H9 (cell line): ENCODE data around the gene BBS12. TPM values are rescaled to one million over a fixed set of nuclear protein-coding genes. Genes with fewer than 3 reads are reported as not detected.

Source experiments
- DNase-seq: peaks from one replicate; pipeline ENCODE4 v3.0.0-alpha.2; 2017
- H2AFZ ChIP-seq: one replicate; pipeline ENCODE4 v1.6.1; 2013; ENCODE audit warnings: mild to moderate bottlenecking, low read length, control low read depth, moderate library complexity
- H2AK5ac ChIP-seq: 2 replicates; pipeline ENCODE4 v1.6.1; 2013; ENCODE audit warnings: low read length, control low read depth, mixed read lengths; ENCODE audit not compliant: insufficient read length
- H2BK120ac ChIP-seq: one replicate; pipeline ENCODE4 v1.6.1; 2013; ENCODE audit warnings: low read depth, mild to moderate bottlenecking, low read length, control low read depth, inconsistent platforms; ENCODE audit not compliant: poor library complexity, severe bottlenecking
- H2BK12ac ChIP-seq: 2 replicates; pipeline ENCODE4 v1.6.1; 2013; ENCODE audit warnings: low read length, control low read depth, mixed read lengths, low read depth; ENCODE audit not compliant: insufficient read length
- H2BK15ac ChIP-seq: 2 replicates; pipeline ENCODE4 v1.6.1; 2013; ENCODE audit warnings: low read depth, low read length, control low read depth
- H2BK20ac ChIP-seq: one replicate; pipeline ENCODE4 v1.6.1; 2013; ENCODE audit warnings: low read depth, mild to moderate bottlenecking, low read length, control low read depth, inconsistent platforms; ENCODE audit not compliant: poor library complexity, severe bottlenecking
- H2BK5ac ChIP-seq: 2 replicates; pipeline ENCODE4 v1.6.1; 2013; ENCODE audit warnings: low read length, control low read depth, mixed read lengths; ENCODE audit not compliant: insufficient read length
- H3K14ac ChIP-seq: 2 replicates; pipeline ENCODE4 v1.6.1; 2013; ENCODE audit warnings: low read length, control low read depth; ENCODE audit not compliant: insufficient read depth
- H3K18ac ChIP-seq: 2 replicates; pipeline ENCODE4 v1.6.1; 2013; ENCODE audit warnings: low read depth, mild to moderate bottlenecking, mixed read lengths, low read length, control low read depth; ENCODE audit not compliant: insufficient read length
- H3K23ac ChIP-seq: 2 replicates; pipeline ENCODE4 v1.6.1; 2013; ENCODE audit warnings: low read length, control low read depth, mixed read lengths, low read depth; ENCODE audit not compliant: insufficient read length
- H3K23me2 ChIP-seq: 2 replicates; pipeline ENCODE4 v1.6.1; 2013; ENCODE audit warnings: low read depth, mild to moderate bottlenecking, mixed read lengths, low read length, control low read depth; ENCODE audit not compliant: insufficient read length, poor library complexity, severe bottlenecking
- H3K27ac ChIP-seq: 2 replicates; pipeline ENCODE4 v1.5.1; 2013; ENCODE audit warnings: low read length, control low read depth, mixed read lengths, low read depth; ENCODE audit not compliant: insufficient read length
- H3K27me3 ChIP-seq: 2 replicates; pipeline ENCODE4 v1.6.1; 2013; ENCODE audit warnings: low read length, control low read depth, inconsistent platforms; ENCODE audit not compliant: insufficient read depth
- H3K4ac ChIP-seq: 2 replicates; pipeline ENCODE4 v1.6.1; 2013; ENCODE audit warnings: low read depth, mild to moderate bottlenecking, control low read depth, inconsistent platforms, low read length, moderate library complexity
- H3K4me1 ChIP-seq: 2 replicates; pipeline ENCODE4 v1.6.1; 2013; ENCODE audit warnings: low read length, control low read depth, inconsistent platforms; ENCODE audit not compliant: insufficient read depth
- H3K4me2 ChIP-seq: 2 replicates; pipeline ENCODE4 v1.6.1; 2013; ENCODE audit warnings: low read length, control low read depth, mixed read lengths; ENCODE audit not compliant: insufficient read length, insufficient read depth
- H3K56ac ChIP-seq: 2 replicates; pipeline ENCODE4 v1.6.1; 2013; ENCODE audit warnings: low read depth, mild to moderate bottlenecking, mixed read lengths, low read length, control low read depth; ENCODE audit not compliant: insufficient read length
- H3K79me1 ChIP-seq: 2 replicates; pipeline ENCODE4 v1.6.1; 2013; ENCODE audit warnings: low read depth, mild to moderate bottlenecking, moderate library complexity, low read length, control low read depth, inconsistent platforms; ENCODE audit not compliant: insufficient read depth, poor library complexity, severe bottlenecking
- H3K79me2 ChIP-seq: 2 replicates; pipeline ENCODE4 v1.6.1; 2013; ENCODE audit warnings: low read length, control low read depth, inconsistent platforms; ENCODE audit not compliant: insufficient read depth
- H3K9ac ChIP-seq: 2 replicates; pipeline ENCODE4 v1.6.1; 2013; ENCODE audit warnings: low read length, control low read depth, mixed read lengths; ENCODE audit not compliant: insufficient read length; ENCODE audit errors: extremely low read depth
- H3K9me3 ChIP-seq: one replicate; pipeline ENCODE4 v1.6.1; 2013; ENCODE audit warnings: low read depth, low read length, inconsistent platforms; ENCODE audit not compliant: control insufficient read depth
- H3T11ph ChIP-seq: one replicate; pipeline ENCODE4 v1.6.1; 2013; ENCODE audit warnings: mild to moderate bottlenecking, low read length, control low read depth, inconsistent platforms
- H4K20me1 ChIP-seq: one replicate; pipeline ENCODE4 v1.6.1; 2013; ENCODE audit not compliant: control insufficient read depth, insufficient read length, insufficient read depth
- H4K5ac ChIP-seq: 2 replicates; pipeline ENCODE4 v1.6.1; 2013; ENCODE audit warnings: low read depth, mild to moderate bottlenecking, mixed read lengths, low read length, control low read depth; ENCODE audit not compliant: insufficient read length
- H4K8ac ChIP-seq: replicated peaks from 2 replicates; pipeline ENCODE4 v1.6.1; 2013; ENCODE audit warnings: low read length, control low read depth, mixed read lengths, low read depth; ENCODE audit not compliant: insufficient read length
- H4K91ac ChIP-seq: 2 replicates; pipeline ENCODE4 v1.6.1; 2013; ENCODE audit warnings: low read depth, mild to moderate bottlenecking, moderate library complexity, mixed read lengths, low read length, control low read depth; ENCODE audit not compliant: insufficient read length
- H3K27ac Mint-ChIP-seq, 3 experiments: 2 replicates in 2 of 3; 3 replicates in 1 of 3; pipeline ENCODE4 v1.8.0; 2020 to 2021; ENCODE audit warnings: mixed read lengths in 3 of 3, mild to moderate bottlenecking in 1 of 3, moderate library complexity in 1 of 3
- H3K27me3 Mint-ChIP-seq: 2 replicates; pipeline ENCODE4 v1.8.0; 2021; ENCODE audit warnings: low read depth, mild to moderate bottlenecking, moderate library complexity, mixed read lengths
- H3K36me3 Mint-ChIP-seq, 3 experiments: 2 replicates in 2 of 3; 3 replicates in 1 of 3; pipeline ENCODE4 v1.8.0; 2020 to 2021; ENCODE audit warnings: low read depth in 3 of 3, mixed read lengths in 3 of 3; ENCODE audit not compliant: insufficient read depth in 1 of 3
- H3K4me1 Mint-ChIP-seq, 2 experiments: 2 replicates each; pipeline ENCODE4 v1.8.0; 2020; ENCODE audit warnings: mixed read lengths in 2 of 2
- H3K4me3 Mint-ChIP-seq, 2 experiments: 2 replicates in 1 of 2; 3 replicates in 1 of 2; pipeline ENCODE4 v1.8.0; 2020 to 2021; ENCODE audit warnings: mild to moderate bottlenecking in 2 of 2, mixed read lengths in 2 of 2, moderate library complexity in 1 of 2
- H3K9me3 Mint-ChIP-seq, 2 experiments: 2 replicates in 1 of 2; 3 replicates in 1 of 2; pipeline ENCODE4 v1.8.0; 2020; ENCODE audit warnings: mild to moderate bottlenecking in 2 of 2, mixed read lengths in 2 of 2, moderate library complexity in 1 of 2
- CTCF ChIP-seq: fragments of 200-600 bp; sonication (generic); conservative IDR thresholded peaks from 3 replicates; pipeline ENCODE4 v1.8.0; 2021; ENCODE audit warnings: antibody characterized with exemption, mild to moderate bottlenecking
- WGBS: extraction: QIAGEN DNeasy Blood & Tissue Kit; methylation state at CpG from one replicate; pipeline ENCODE4 v1.1.7; 2013; ENCODE audit warnings: missing lambda C conversion rate, low lambda C conversion rate, mixed read lengths; ENCODE audit not compliant: insufficient read length; ENCODE audit errors: extremely low coverage; 5-methylcytosine and 5-hydroxymethylcytosine counted together
- total RNA-seq: library from RNA; stranded (reverse); gene quantifications from 2 replicates; pipeline ENCODE4 v1.2.1, GENCODE V29; 2021

Gene BBS12
- total RNA-seq, 1 experiment from 2014 or later: 1.2 TPM

DNA sequence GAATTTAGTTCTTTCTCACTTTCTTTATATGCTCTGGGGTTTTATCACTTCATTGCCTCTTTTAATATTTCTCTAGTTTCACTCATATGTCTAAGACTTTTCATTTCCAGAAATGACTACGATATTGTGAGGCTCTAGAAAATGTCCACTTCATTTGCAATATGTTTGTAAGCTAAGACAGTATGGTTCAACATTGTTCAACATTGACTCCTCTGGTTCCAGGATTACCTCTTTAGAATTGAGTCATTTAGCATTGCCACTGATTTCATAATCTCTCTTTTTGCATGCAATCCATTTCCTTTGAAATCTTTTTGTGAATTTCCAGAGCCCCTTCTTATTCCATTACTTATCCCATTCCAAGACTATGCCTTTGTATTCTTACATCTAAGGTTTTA lies 32.3 kb downstream of the BBS12 start:
- Histone ChIP-seq H3K4me2 (no peak overlapping the region), H2AFZ (no peak overlapping the region), H2BK20ac (no peak overlapping the region), H3K9ac (no peak overlapping the region), H3K27me3 (no peaks in the 10 kb centered on the region), H4K8ac (no peak overlapping the region), H3K4me1 (peaks cover 3% of the 10 kb centered on the region; the same call in 1 of the 2 replicates), H3K18ac (no peak overlapping the region), H3K23ac (no peak overlapping the region), H3K23me2 (no peaks in the 10 kb centered on the region), H2AK5ac (no peak overlapping the region), H3K79me2 (no peaks in the 10 kb centered on the region), H3K9me3 (no peaks in the 10 kb centered on the region), H4K20me1 (no peaks in the 10 kb centered on the region), H3K27ac (no peak overlapping the region), H2BK12ac (no peak overlapping the region), H3T11ph (no peak overlapping the region), H4K5ac (no peak overlapping the region), H2BK15ac (no peak overlapping the region), H3K14ac (no peak overlapping the region), H3K4ac (no peak overlapping the region), H3K56ac (no peak overlapping the region), H3K79me1 (no peaks in the 10 kb centered on the region), H2BK5ac (no peak overlapping the region), H2BK120ac (no peak overlapping the region), H4K91ac (no peak overlapping the region)
- H3K27ac Mint-ChIP-seq: peak overlapping the region in 2 of 3 experiments; percentile 6 to 72; a peak in 4 of 7 replicates
- no peaks in the 10 kb centered on the region for H3K36me3 Mint-ChIP-seq
- TF ChIP-seq CTCF: no peak
- no peaks in the 10 kb centered on the region for H3K27me3 Mint-ChIP-seq
- DNase-seq: no peak
- H3K4me1 Mint-ChIP-seq: peaks cover 42 to 51% of the 10 kb centered on the region in 2 experiments
- H3K4me3 Mint-ChIP-seq: no peak overlapping the region
- no peaks in the 10 kb centered on the region for H3K9me3 Mint-ChIP-seq
- WGBS: no CpG with 5 or more reads among the region's 1 CpG
